ENCODE data around the gene PRKCA.
"Not testable (repeated sequence)": the region's sequence is repeated elsewhere in the genome, so short reads cannot be mapped to it uniquely, and the experiment has no call there.

Gene PRKCA

DNA sequence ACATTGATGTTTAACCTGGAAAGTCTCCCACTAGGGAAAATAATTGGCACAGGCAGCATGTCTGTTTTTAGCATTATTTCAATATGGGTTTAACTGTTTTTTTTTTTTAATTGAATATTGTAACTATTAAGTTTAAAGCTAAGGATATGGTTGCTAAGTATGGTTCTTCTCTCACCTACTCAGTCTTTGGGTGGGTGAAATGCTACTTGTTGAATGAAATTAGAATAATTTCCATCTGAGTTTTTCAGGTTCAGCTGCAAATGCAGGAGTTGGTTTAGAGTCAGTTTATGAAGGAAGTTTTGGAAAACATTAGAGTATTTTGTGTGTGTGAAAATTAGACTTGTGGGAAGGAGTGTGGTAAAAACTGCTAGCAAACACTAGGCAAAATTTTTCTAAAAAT is 93.5 kb downstream of the PRKCA start:
- DNase-seq (ENCODE audit: low read depth): no peak
- TF ChIP-seq, protein P1, sequence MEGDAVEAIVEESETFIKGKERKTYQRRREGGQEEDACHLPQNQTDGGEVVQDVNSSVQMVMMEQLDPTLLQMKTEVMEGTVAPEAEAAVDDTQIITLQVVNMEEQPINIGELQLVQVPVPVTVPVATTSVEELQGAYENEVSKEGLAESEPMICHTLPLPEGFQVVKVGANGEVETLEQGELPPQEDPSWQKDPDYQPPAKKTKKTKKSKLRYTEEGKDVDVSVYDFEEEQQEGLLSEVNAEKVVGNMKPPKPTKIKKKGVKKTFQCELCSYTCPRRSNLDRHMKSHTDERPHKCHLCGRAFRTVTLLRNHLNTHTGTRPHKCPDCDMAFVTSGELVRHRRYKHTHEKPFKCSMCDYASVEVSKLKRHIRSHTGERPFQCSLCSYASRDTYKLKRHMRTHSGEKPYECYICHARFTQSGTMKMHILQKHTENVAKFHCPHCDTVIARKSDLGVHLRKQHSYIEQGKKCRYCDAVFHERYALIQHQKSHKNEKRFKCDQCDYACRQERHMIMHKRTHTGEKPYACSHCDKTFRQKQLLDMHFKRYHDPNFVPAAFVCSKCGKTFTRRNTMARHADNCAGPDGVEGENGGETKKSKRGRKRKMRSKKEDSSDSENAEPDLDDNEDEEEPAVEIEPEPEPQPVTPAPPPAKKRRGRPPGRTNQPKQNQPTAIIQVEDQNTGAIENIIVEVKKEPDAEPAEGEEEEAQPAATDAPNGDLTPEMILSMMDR (conservative IDR thresholded peaks at IDR 0.05; ENCODE audit: low read length): no peak
- no peak overlapping the region for H3K4me3 ChIP-seq (ENCODE audit: low read length)

DNA sequence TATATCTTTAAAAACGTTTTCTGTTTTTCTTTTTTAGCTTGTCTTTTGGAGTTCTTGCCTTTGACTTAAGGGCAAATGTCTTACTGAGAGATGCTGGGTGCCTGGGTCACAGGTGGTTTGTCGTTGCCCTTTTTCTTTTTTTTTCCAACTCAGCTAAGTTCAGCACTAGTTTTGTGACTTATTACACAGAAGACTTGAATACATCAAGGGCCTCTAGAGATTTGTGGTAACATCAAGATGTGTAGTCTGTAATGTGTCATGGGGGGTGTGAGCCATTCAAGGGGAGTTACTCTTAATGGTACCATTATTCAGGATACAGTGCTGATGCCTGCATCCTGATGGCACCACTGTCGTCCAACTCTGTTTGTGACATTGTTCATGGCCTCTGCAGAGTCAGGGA is 95.1 kb downstream of the PRKCA start:
- DNase-seq (ENCODE audit: low read depth): no peak
- H3K4me3 ChIP-seq (ENCODE audit: low read length): no peak overlapping the region
- TF ChIP-seq, protein P1 (conservative IDR thresholded peaks at IDR 0.05; ENCODE audit: low read length): no peak

DNA sequence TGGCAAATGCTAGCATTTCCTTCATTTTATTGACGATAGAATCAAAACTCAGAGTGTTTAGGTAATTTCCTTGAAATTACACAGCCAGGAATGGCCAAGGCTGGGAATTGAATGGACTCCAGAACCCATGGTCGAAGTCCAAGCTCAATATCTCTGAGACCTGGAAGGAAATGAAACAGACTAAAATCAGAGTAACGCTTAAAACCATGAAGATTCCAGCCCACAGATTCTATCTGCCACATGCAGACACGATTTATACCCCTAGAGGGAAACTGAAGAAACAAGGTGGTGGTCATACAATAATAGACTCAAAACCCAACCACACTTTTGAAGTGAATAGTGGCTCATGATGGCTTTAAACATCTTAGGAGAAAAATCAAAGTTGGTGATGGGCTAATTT is 95.6 kb downstream of the PRKCA start:
- TF ChIP-seq, protein P1 (conservative IDR thresholded peaks at IDR 0.05; ENCODE audit: low read length): no peak
- no peak overlapping the region for H3K4me3 ChIP-seq (ENCODE audit: low read length)
- DNase-seq (ENCODE audit: low read depth): no peak

DNA sequence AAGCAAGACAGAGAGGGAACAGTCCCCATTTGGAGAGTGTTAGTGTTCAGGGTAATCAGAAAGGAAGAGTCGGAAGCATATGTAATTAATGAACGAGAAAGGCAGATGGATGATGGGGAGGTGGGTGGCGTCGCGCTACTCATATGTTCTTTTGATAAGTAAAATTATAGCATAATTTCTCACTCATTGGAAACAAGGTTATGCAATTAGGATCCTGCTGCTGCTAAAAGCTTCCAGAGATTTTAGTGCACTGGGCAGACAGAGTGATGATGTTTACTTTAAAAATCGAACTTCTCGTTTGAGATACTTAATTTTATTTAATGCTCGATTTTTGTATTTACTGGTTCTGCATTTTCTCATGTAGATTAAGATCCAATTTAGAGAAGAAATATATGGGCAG is 96.2 kb downstream of the PRKCA start:
- H3K4me3 ChIP-seq (ENCODE audit: low read length): no peak overlapping the region

DNA sequence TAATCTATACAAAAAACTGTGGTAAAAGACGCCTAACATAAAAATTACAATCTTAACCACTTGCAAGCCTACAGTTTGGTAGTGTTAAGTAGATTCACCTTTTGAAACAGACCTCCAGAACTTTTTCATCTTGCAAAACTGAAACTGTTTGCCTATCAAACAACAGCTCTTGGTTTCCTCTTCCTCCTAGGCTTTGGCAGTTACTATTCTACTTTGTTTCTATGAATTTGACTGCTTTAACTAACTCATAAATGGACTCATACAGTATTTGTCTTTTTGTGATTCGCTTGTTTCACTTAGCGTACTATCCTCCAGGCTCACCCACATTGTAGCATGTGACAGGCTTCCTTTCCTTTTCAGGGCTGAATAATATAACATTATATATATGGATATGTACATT is 97.0 kb downstream of the PRKCA start:
- no peak for DNase-seq (ENCODE audit: low read depth)
- TF ChIP-seq, protein P1 (conservative IDR thresholded peaks at IDR 0.05; ENCODE audit: low read length): no peak
- H3K4me3 ChIP-seq (ENCODE audit: low read length): no peak overlapping the region

More for the DNA sequence above, 96.2 kb downstream of the PRKCA start:
- TF ChIP-seq, protein P1 (conservative IDR thresholded peaks at IDR 0.05; ENCODE audit: low read length): no peak
- no peak for DNase-seq (ENCODE audit: low read depth)

DNA sequence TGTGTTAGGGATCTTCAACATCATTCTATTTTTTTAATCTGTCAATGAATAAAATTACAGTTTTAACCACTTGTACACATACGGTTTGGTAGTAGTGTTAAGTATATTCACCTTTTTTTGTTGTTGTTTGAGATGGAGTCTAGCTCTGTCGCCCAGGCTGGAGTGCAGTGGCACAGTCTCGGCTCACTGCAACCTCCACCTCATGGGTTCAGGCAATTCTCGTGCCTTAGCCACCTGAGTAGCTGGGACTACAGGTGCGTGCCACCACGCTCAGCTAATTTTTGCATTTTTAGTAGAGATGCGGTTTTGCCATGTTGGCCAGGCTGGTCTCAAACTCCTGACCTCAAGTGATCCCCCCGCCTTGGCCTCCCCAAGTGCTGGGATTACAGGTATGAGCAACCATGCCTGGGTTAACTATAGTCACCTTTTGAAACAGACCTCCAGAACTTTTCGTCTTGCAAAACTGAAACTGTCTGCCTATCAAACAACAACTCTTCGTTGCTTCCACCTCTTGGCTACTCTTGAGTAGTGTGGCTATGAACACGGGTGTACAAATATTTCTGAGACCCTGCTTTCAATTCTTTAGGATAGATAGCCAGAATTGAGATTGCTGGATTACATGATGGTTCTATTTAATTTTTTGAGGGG is 97.8 kb downstream of the PRKCA start:
- not testable (repeated sequence) for DNase-seq (ENCODE audit: low read depth); H3K4me3 ChIP-seq (ENCODE audit: low read length)

DNA sequence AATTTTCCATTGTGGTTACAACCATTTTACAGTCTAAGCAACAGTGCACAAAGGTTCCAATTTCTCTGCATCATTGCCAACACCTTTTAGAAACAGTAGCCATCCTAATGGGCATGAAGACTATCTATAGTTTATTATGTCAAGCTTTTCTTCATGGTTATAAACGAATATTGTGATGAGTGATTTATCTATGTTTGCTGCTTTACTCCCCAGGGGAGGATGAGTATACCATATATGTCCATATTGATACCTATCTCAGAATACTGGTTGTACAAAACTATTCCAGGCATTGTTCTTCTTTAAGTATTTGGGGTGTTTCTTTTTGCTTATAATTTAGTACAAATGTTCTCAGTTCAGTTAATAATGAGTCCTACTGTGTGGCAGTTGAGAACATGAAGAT is 98.3 kb downstream of the PRKCA start:
- H3K4me3 ChIP-seq (ENCODE audit: low read length): no peak overlapping the region
- TF ChIP-seq, protein P1 (conservative IDR thresholded peaks at IDR 0.05; ENCODE audit: low read length): no peak
- DNase-seq (ENCODE audit: low read depth): no peak

DNA sequence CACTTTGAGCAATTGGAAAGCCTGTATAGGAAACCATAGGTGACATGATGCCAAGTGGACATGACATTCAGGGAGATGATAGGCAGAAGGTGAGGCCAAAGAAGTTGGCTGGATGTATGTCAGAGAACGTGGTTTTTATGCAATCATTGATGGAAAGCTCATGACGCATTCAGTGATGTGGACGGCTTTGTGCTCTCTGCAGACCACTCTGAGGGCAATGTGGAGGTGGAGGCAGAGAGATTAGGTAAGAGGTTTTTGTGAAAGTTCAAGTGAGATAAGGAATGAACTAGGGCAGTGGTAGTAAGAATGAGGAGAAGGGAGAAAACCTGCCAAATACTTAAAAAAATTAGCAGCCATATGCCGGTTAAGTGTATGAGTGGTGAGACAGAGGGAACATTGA is 99.0 kb downstream of the PRKCA start:
- H3K4me3 ChIP-seq (ENCODE audit: low read length): no peak overlapping the region
- TF ChIP-seq, protein P1 (conservative IDR thresholded peaks at IDR 0.05; ENCODE audit: low read length): no peak
- DNase-seq (ENCODE audit: low read depth): no peak
